CD4-positive, alpha-beta memory T cell (primary cell): ENCODE data around the gene WBP2. TPM values are rescaled to one million over a fixed set of nuclear protein-coding genes. Genes with fewer than 3 reads are reported as not detected.

Source experiments
- CTCF ChIA-PET: fragments of 350-600 bp; sonication (Branson Sonifier 250); formaldehyde crosslinking; loops from one replicate; lab custom pipeline; 2021; ENCODE audit warnings: inconsistent platforms; ENCODE audit not compliant: partially characterized antibody; lab: Charles Lee
- POLR2A ChIA-PET: fragments of 350-600 bp; sonication (Branson Sonifier 250); formaldehyde crosslinking; loops from one replicate; lab custom pipeline; 2021; ENCODE audit not compliant: partially characterized antibody; lab: Charles Lee
- DNase-seq, 5 donors: peaks; one replicate each; pipeline versions ENCODE4 v3.0.0 to v3.0.0-alpha.2; 2020 to 2022; ENCODE audit warnings: mixed read lengths in 1 of 5
- H3K27ac ChIP-seq: one replicate; pipeline ENCODE4 v1.7.0; 2013; ENCODE audit warnings: low read depth, low read length
- H3K27me3 ChIP-seq: 2 replicates; pipeline ENCODE4 v1.7.0; 2013; ENCODE audit warnings: mild to moderate bottlenecking, low read length, moderate library complexity; ENCODE audit not compliant: insufficient read depth
- H3K36me3 ChIP-seq: 2 replicates; pipeline ENCODE4 v1.7.0; 2013; ENCODE audit warnings: mild to moderate bottlenecking, low read length, moderate library complexity; ENCODE audit not compliant: insufficient read depth
- H3K4me1 ChIP-seq: 2 replicates; pipeline ENCODE4 v1.7.0; 2013; ENCODE audit warnings: mild to moderate bottlenecking, low read length, moderate library complexity; ENCODE audit not compliant: insufficient read depth
- H3K4me3 ChIP-seq, 2 donors: one replicate each; pipeline ENCODE4 v1.7.0; 2013; ENCODE audit warnings: low read length in 2 of 2, mild to moderate bottlenecking in 1 of 2
- H3K9me3 ChIP-seq, 2 donors: one replicate each; pipeline ENCODE4 v1.7.0; 2013; ENCODE audit warnings: low read length in 2 of 2, control low read depth in 1 of 2; ENCODE audit not compliant: control insufficient read depth in 1 of 2
- H3K27ac Mint-ChIP-seq, 7 donors: one replicate each; pipeline ENCODE4 v1.8.0; 2020 to 2021; ENCODE audit warnings: mixed read lengths in 7 of 7, mild to moderate bottlenecking in 6 of 7, inconsistent platforms in 3 of 7, moderate library complexity in 3 of 7
- H3K27me3 Mint-ChIP-seq, 2 donors: one replicate each; pipeline ENCODE4 v1.8.0; 2020 to 2021; ENCODE audit warnings: mixed read lengths in 2 of 2
- H3K36me3 Mint-ChIP-seq, 2 donors: one replicate each; pipeline ENCODE4 v1.8.0; 2020 to 2021; ENCODE audit warnings: mixed read lengths in 2 of 2, inconsistent platforms in 1 of 2, mild to moderate bottlenecking in 1 of 2
- H3K4me1 Mint-ChIP-seq, 4 donors: one replicate each; pipeline ENCODE4 v1.8.0; 2020 to 2021; ENCODE audit warnings: mixed read lengths in 4 of 4, mild to moderate bottlenecking in 1 of 4
- H3K4me3 Mint-ChIP-seq, 8 donors: one replicate each; pipeline ENCODE4 v1.8.0; 2020 to 2021; ENCODE audit warnings: mixed read lengths in 8 of 8, mild to moderate bottlenecking in 7 of 8, moderate library complexity in 6 of 8, inconsistent platforms in 3 of 8
- H3K9me3 Mint-ChIP-seq, 8 donors: one replicate each; pipeline ENCODE4 v1.8.0; 2020 to 2021; ENCODE audit warnings: mixed read lengths in 8 of 8, mild to moderate bottlenecking in 5 of 8, inconsistent platforms in 3 of 8, moderate library complexity in 1 of 8
- intact Hi-C: fragments of 100-400 bp; cut with micrococcal nuclease; formaldehyde crosslinking; loops from one replicate; pipeline ENCODE4 v1.15.1; 2023
- polyA plus RNA-seq, 2 donors: library from polyadenylated mRNA; unstranded; fragments of 300-500 nt; fragmentation: Illumina TruSeq; gene quantifications; one replicate each; pipeline ENCODE4 v1.2.3, GENCODE V29; 2021
- total RNA-seq, 2 experiments: library from RNA; stranded (reverse); gene quantifications; one replicate each; pipeline ENCODE4 v1.2.3, GENCODE V29; 2021

The WBP2 gene
- total and polyA plus RNA-seq, 4 experiments from 2014 or later, result 80.3 to 160 (median 143) TPM

GRCh38 chr17:75822800-75823166 lies 32.4 kb downstream of the WBP2 start:
- CTCF ChIA-PET, result interaction anchor here (0.6 to 2.2 kb wide), 4 partner anchors 10 to 59 kb away, joined by 3 to 6 read pairs (median 4); partner anchors contain the start of gene GALK1

GRCh38 chr17:75822119-75822799 lies 32.9 kb downstream of the WBP2 start:
- H3K4me1 ChIP-seq, result peaks cover 22% of the 10 kb centered on the region
- H3K36me3 Mint-ChIP-seq, result peaks cover 27 to 42% of the 10 kb centered on the region in 2 donors
- H3K9me3 Mint-ChIP-seq, result no peaks in the 10 kb centered on the region
- no peak overlapping the region for H3K4me3 ChIP-seq
- DNase-seq, result peak in 4 of 5 donors; percentile 33 to 35 (median 34)
- intact Hi-C loops, result no loop called here
- peaks cover 12 to 23% (median 16%) of the 10 kb centered on the region in 4 donors for H3K4me1 Mint-ChIP-seq
- no peaks in the 10 kb centered on the region for H3K27me3 ChIP-seq
- H3K36me3 ChIP-seq, result peaks cover 38% of the 10 kb centered on the region
- H3K27me3 Mint-ChIP-seq, result no peaks in the 10 kb centered on the region
- no peaks in the 10 kb centered on the region for H3K9me3 ChIP-seq
- ChIA-PET POLR2A (interaction anchor here (0.7 to 11.9 kb wide), 17 partner anchors 9 to 74 kb away, joined by 3 to 140 read pairs (median 6); partner anchors contain the start of genes GALK1, TRIM65, UNC13D and UNK), CTCF (interaction anchor here (0.6 to 1.7 kb wide), 2 partner anchors 10 to 26 kb away, joined by 3 to 5 read pairs; no protein-coding TSS in a partner anchor)
- H3K4me3 Mint-ChIP-seq, result peak overlapping the region in 2 of 8 donors; percentile 54 to 67
- H3K27ac Mint-ChIP-seq, result peak overlapping the region; percentile 78 to 91 (median 84)
- H3K27ac ChIP-seq, result peak overlapping the region; percentile 26

More at GRCh38 chr17:75822800-75823166, 32.4 kb downstream of the WBP2 start:
- Histone ChIP-seq H3K27me3 (no peaks in the 10 kb centered on the region), H3K27ac (peak overlapping the region; percentile 26), H3K9me3 (no peaks in the 10 kb centered on the region), H3K36me3 (peaks cover 32% of the 10 kb centered on the region), H3K4me1 (peaks cover 27% of the 10 kb centered on the region), H3K4me3 (no peak overlapping the region)
- H3K4me3 Mint-ChIP-seq, result peak overlapping the region in 1 of 8 donors; percentile 54
- peaks cover 12 to 24% (median 18%) of the 10 kb centered on the region in 4 donors for H3K4me1 Mint-ChIP-seq
- POLR2A ChIA-PET, result interaction anchor here (0.7 to 11.9 kb wide), 16 partner anchors 9 to 73 kb away, joined by 3 to 140 read pairs (median 6); partner anchors contain the start of genes GALK1, TRIM65, UNC13D and UNK
- peak overlapping the region in 2 of 7 donors; percentile 52 to 62 for H3K27ac Mint-ChIP-seq
- H3K9me3 Mint-ChIP-seq, result no peaks in the 10 kb centered on the region
- H3K36me3 Mint-ChIP-seq, result peaks cover 27 to 44% of the 10 kb centered on the region in 2 donors
- no peak for DNase-seq
- intact Hi-C loops, result no loop called here
- no peaks in the 10 kb centered on the region for H3K27me3 Mint-ChIP-seq

DNA sequence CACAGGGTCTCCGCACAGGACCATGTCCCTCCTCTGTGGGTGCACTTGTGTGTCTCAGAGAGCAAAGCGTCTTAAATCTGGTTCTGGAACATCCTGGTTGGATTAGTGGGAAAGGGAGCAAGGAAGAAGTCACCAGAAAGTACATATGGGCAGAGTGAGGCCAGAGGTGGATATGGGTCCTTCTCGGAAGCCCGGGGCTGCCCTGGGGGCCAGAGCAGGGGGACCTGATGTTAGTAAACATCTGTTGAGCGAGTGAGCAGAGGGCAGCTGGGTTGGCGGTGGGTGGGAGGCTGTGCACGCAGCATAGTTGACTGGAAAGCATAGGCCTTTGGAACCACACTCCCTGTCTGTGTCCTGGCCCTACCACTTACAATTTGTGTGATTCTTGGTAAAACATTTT lies 33.6 kb downstream of the WBP2 start:
- Mint-ChIP-seq H3K27ac (peak overlapping the region; percentile 78 to 91 (median 85)), H3K27me3 (no peaks in the 10 kb centered on the region), H3K36me3 (peaks cover 24 to 42% of the 10 kb centered on the region in 2 donors), H3K9me3 (no peaks in the 10 kb centered on the region), H3K4me3 (no peak overlapping the region), H3K4me1 (peaks cover 12 to 19% (median 16%) of the 10 kb centered on the region in 4 donors)
- intact Hi-C loops, result no loop called here
- Histone ChIP-seq H3K36me3 (peaks cover 39% of the 10 kb centered on the region), H3K27me3 (no peaks in the 10 kb centered on the region), H3K4me1 (peaks cover 18% of the 10 kb centered on the region), H3K9me3 (no peaks in the 10 kb centered on the region), H3K27ac (peak overlapping the region; percentile 26), H3K4me3 (no peak overlapping the region)
- ChIA-PET CTCF (interaction anchor here (1.7 kb wide), 1 partner anchor 11 kb away, joined by 5 read pairs; no protein-coding TSS in a partner anchor), POLR2A (interaction anchor here (1.2 to 11.9 kb wide), 10 partner anchors 8 to 57 kb away, joined by 3 to 140 read pairs (median 7); partner anchors contain the start of genes GALK1, UNC13D, UNK and WBP2)
- no peak for DNase-seq

- no peaks in the 10 kb centered on the region for H3K9me3 Mint-ChIP-seq
Measured at GRCh38 chr17:75820094-75821080, 34.7 kb downstream of the WBP2 start.

DNA sequence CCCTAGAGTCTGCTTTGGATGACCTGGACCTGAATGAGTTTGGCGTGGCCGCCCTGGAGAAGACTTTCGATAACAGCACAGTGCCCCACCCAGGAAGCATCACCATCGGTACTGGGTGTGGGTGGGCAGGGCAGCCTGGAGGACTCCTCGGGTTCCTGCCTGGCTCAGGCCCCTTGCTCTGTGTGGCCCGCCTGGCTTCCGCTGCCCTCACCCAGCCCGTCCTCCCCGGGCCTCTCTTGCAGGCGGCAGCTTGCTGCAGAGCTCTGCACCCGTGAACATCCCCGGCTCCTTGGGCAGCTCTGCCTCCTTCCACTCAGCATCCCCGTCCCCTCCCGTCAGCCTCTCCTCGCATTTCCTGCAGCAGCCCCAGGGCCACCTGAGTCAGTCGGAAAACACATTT lies 35.5 kb downstream of the WBP2 start:
- H3K4me3 Mint-ChIP-seq, result no peak overlapping the region
- Histone ChIP-seq H3K9me3 (no peaks in the 10 kb centered on the region), H3K4me1 (peaks cover 18% of the 10 kb centered on the region), H3K4me3 (no peak overlapping the region), H3K36me3 (peaks cover 44% of the 10 kb centered on the region), H3K27me3 (no peaks in the 10 kb centered on the region), H3K27ac (no peak overlapping the region)
- CTCF ChIA-PET, result interaction anchor here (1.6 kb wide), 1 partner anchor 28 kb away, joined by 6 read pairs; no protein-coding TSS in a partner anchor
- no peak for DNase-seq
- H3K4me1 Mint-ChIP-seq, result peaks cover 12 to 19% (median 16%) of the 10 kb centered on the region in 4 donors
- H3K27me3 Mint-ChIP-seq, result no peaks in the 10 kb centered on the region
- intact Hi-C loops, result no loop called here
- H3K9me3 Mint-ChIP-seq, result no peaks in the 10 kb centered on the region
- H3K27ac Mint-ChIP-seq, result peak overlapping the region in 4 of 7 donors; percentile 18 to 79 (median 50)
- POLR2A ChIA-PET, result interaction anchor here (4.3 kb wide), 1 partner anchor 56 kb away, joined by 16 read pairs; the partner anchor contains the start of gene GALK1
- H3K36me3 Mint-ChIP-seq, result peaks cover 24 to 46% of the 10 kb centered on the region in 2 donors

More at GRCh38 chr17:75820094-75821080, 34.7 kb downstream of the WBP2 start:
- DNase-seq, result no peak
- H3K4me1 Mint-ChIP-seq, result peaks cover 12 to 19% (median 16%) of the 10 kb centered on the region in 4 donors
- Histone ChIP-seq H3K4me1 (peaks cover 18% of the 10 kb centered on the region), H3K27ac (no peak overlapping the region), H3K4me3 (no peak overlapping the region), H3K9me3 (no peaks in the 10 kb centered on the region), H3K36me3 (peaks cover 38% of the 10 kb centered on the region), H3K27me3 (no peaks in the 10 kb centered on the region)
- peak overlapping the region in 5 of 7 donors; percentile 22 to 84 (median 78) for H3K27ac Mint-ChIP-seq
- H3K36me3 Mint-ChIP-seq, result peaks cover 24 to 46% of the 10 kb centered on the region in 2 donors
- POLR2A ChIA-PET, result interaction anchor here (1.2 to 11.9 kb wide), 4 partner anchors 12 to 56 kb away, joined by 3 to 140 read pairs (median 12); partner anchors contain the start of genes GALK1 and UNC13D
- H3K27me3 Mint-ChIP-seq, result no peaks in the 10 kb centered on the region
- CTCF ChIA-PET, result no interaction called here
- intact Hi-C loops, result no loop called here
- peak overlapping the region in 1 of 8 donors; percentile 50 for H3K4me3 Mint-ChIP-seq

- Mint-ChIP-seq H3K4me1 (peaks cover 12 to 19% (median 16%) of the 10 kb centered on the region in 4 donors), H3K4me3 (no peak overlapping the region), H3K9me3 (no peaks in the 10 kb centered on the region), H3K27ac (peak overlapping the region in 5 of 7 donors; percentile 30 to 88 (median 79)), H3K36me3 (peaks cover 27 to 46% of the 10 kb centered on the region in 2 donors), H3K27me3 (no peaks in the 10 kb centered on the region)
- H3K36me3 ChIP-seq, result peaks cover 48% of the 10 kb centered on the region
- no peak overlapping the region for H3K27ac ChIP-seq
- CTCF ChIA-PET, result interaction anchor here (1.6 to 1.8 kb wide), 2 partner anchors 28 to 66 kb away, joined by 4 to 6 read pairs; no protein-coding TSS in a partner anchor
- DNase-seq, result no peak
- POLR2A ChIA-PET, result no interaction called here
- peaks cover 18% of the 10 kb centered on the region for H3K4me1 ChIP-seq
- no peaks in the 10 kb centered on the region for H3K9me3 ChIP-seq
- intact Hi-C loops, result no loop called here
- no peaks in the 10 kb centered on the region for H3K27me3 ChIP-seq
- H3K4me3 ChIP-seq, result no peak overlapping the region
Measured at GRCh38 chr17:75819116-75819515, 36.0 kb downstream of the WBP2 start.
